ENCODE results near the gene RTL10.

DNA sequence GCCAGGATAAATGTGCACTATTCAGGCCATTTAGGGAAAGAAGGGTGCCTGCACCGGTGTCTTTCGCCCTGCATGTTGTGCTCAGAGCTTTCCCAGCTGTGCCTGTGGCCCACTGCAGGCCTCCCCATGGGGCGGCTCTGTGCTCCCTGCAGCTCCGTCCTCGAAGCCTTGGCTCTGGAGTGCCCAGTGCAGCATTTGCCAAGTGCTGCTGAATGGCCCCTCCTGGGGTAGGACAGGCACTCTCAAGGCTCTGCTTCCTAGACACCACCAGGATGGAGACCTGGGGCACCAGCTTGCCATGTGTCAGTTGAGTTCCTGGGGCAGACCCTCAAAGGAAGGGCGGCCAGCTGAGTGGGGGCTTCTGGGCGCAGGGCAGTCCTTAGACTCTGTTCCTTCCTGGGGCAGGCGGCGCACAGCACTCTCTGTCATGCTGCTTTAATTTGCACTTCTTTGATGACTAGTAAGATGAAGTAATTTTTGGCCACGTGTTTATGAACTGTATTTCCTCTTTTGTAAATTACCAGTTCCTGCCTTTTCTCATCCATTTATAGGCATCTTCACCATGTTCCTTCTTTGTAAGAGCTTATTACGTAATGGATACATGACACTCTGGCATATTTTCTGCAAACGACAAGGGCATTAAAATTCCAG, 32.1 kb upstream of the RTL10 start:
- TF ChIP-seq, protein P1, sequence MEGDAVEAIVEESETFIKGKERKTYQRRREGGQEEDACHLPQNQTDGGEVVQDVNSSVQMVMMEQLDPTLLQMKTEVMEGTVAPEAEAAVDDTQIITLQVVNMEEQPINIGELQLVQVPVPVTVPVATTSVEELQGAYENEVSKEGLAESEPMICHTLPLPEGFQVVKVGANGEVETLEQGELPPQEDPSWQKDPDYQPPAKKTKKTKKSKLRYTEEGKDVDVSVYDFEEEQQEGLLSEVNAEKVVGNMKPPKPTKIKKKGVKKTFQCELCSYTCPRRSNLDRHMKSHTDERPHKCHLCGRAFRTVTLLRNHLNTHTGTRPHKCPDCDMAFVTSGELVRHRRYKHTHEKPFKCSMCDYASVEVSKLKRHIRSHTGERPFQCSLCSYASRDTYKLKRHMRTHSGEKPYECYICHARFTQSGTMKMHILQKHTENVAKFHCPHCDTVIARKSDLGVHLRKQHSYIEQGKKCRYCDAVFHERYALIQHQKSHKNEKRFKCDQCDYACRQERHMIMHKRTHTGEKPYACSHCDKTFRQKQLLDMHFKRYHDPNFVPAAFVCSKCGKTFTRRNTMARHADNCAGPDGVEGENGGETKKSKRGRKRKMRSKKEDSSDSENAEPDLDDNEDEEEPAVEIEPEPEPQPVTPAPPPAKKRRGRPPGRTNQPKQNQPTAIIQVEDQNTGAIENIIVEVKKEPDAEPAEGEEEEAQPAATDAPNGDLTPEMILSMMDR (IDR thresholded peaks at IDR 0.05) = no peak
- TF ChIP-seq EZH2 (IDR thresholded peaks at IDR 0.05; ENCODE audit: borderline replicate concordance, insufficient read depth, low read depth, low read length, poor library complexity, severe bottlenecking) = no peak

Data from B cell (primary cell).